ENCODE measurements around the gene SNAI1.
"Not testable (repeated sequence)": the region's sequence is repeated elsewhere in the genome, so short reads cannot be mapped to it uniquely, and the experiment has no call there.

Gene SNAI1

DNA sequence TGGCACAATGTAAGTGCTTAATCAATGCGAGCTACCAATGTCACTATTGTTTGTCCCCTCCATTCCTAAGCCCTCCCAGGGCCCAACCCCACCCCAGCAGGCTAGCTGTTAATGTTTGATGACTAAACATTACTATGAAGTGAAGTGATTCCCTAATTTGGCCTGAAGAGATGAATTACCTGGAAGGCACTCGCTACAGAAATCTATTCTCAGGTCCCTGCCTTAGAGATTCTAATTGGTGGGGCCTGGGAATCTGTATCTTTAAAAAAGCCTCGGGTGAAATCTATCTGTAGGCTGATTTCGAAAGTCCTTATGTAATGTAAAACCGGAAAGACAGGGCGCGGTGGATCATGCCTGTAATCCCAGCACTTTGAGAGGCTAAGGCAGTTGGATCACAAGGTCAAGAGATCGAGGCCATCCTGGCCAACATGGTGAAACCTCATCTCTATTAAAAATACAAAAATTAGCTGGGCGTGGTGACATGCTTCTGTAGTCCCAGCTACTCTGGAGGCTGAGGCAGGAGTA lies 16.9 kb upstream of the SNAI1 start:
- Histone ChIP-seq H3K27ac (no peak overlapping the region), H3K4me3 (no peak overlapping the region)
- no peak for DNase-seq (ENCODE audit: low spot score)
- TF ChIP-seq, protein P1, sequence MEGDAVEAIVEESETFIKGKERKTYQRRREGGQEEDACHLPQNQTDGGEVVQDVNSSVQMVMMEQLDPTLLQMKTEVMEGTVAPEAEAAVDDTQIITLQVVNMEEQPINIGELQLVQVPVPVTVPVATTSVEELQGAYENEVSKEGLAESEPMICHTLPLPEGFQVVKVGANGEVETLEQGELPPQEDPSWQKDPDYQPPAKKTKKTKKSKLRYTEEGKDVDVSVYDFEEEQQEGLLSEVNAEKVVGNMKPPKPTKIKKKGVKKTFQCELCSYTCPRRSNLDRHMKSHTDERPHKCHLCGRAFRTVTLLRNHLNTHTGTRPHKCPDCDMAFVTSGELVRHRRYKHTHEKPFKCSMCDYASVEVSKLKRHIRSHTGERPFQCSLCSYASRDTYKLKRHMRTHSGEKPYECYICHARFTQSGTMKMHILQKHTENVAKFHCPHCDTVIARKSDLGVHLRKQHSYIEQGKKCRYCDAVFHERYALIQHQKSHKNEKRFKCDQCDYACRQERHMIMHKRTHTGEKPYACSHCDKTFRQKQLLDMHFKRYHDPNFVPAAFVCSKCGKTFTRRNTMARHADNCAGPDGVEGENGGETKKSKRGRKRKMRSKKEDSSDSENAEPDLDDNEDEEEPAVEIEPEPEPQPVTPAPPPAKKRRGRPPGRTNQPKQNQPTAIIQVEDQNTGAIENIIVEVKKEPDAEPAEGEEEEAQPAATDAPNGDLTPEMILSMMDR (IDR thresholded peaks at IDR 0.05) = no peak

- H3K27ac ChIP-seq = no peak overlapping the region
- TF ChIP-seq, protein P1 (IDR thresholded peaks at IDR 0.05) = no peak
- no peak for DNase-seq (ENCODE audit: low spot score)
- no peak overlapping the region for H3K4me3 ChIP-seq
Measured at GRCh38 chr20:49966861-49967260, 15.9 kb upstream of the SNAI1 start.

- TF ChIP-seq, protein P1 (IDR thresholded peaks at IDR 0.05) = no peak
- no peak for DNase-seq (ENCODE audit: low spot score)
- Histone ChIP-seq H3K4me3 (no peak overlapping the region), H3K27ac (no peak overlapping the region)
Measured at GRCh38 chr20:49969234-49969633, 13.5 kb upstream of the SNAI1 start.

DNA sequence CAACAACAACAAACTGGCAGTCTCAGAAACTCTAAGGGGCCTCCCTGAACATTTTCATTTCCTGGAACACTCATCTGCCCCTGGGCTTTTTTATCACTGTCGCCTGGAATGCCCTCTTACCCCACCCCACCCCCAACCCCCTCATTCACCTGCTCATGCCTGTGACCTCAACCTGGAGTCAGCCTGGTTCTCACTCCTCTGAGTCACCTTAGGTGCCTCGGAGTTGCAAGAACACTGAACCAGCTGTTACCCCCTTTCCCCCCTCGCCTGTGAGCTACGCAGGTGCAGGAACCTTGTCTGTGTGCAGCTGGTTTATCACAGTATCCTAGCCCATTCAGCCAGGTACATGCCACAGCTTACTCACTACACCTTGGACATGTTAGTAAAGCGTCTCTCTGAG lies 12.8 kb upstream of the SNAI1 start:
- no peak for DNase-seq (ENCODE audit: low spot score)
- no peak overlapping the region for H3K27ac ChIP-seq
- no peak overlapping the region for H3K4me3 ChIP-seq
- TF ChIP-seq, protein P1 (IDR thresholded peaks at IDR 0.05) = no peak

DNA sequence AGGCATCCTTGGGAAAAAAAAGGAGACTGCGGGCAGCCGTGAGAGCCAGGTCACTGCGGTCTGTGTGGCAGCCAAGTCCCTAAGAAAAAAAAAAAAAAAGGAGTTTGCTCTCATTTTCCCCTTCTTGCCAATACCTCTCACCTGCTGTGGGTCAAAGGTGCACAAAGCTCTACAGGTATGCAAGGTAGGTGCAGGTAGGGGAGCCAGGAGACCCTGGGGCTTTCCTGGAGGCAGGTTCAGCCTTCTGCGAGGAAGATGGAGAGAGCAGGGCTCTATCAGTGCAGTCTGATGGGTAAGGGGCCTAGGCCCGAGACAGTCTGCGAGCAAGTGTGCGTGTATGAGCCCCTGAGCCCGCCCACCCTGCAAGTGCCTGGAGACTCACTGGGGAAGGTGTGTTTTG lies 12.3 kb upstream of the SNAI1 start:
- Histone ChIP-seq H3K4me3 (no peak overlapping the region), H3K27ac (no peak overlapping the region)
- DNase-seq (ENCODE audit: low spot score) = no peak
- TF ChIP-seq, protein P1 (IDR thresholded peaks at IDR 0.05) = no peak

DNA sequence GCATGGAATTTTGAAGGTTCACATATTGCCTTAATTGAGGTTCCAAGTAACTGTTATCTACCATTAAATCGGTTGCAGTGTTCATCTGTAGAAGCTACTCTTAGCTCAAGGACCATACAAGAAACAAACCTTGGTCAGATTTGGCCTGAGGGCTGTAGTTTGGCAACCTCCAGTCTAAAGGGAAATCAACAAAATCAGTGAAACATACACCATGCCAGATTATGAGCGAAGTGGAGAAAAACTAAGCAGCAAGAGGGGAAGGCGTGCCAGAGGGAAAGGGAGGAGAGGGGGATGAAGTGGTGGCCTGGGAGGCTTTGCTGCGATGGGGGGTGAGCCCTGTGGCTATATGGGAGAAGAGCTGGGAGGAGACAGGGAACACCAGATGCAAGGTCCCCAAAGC lies 8.8 kb upstream of the SNAI1 start:
- Histone ChIP-seq H3K4me3 (no peak overlapping the region), H3K27ac (no peak overlapping the region)
- no peak for DNase-seq (ENCODE audit: low spot score)
- TF ChIP-seq, protein P1 (IDR thresholded peaks at IDR 0.05) = no peak

- H3K4me3 ChIP-seq = no peak overlapping the region
- no peak for DNase-seq (ENCODE audit: low spot score)
- no peak overlapping the region for H3K27ac ChIP-seq
- TF ChIP-seq, protein P1 (IDR thresholded peaks at IDR 0.05) = no peak
Measured at GRCh38 chr20:49976542-49976941, 6.2 kb upstream of the SNAI1 start.

DNA sequence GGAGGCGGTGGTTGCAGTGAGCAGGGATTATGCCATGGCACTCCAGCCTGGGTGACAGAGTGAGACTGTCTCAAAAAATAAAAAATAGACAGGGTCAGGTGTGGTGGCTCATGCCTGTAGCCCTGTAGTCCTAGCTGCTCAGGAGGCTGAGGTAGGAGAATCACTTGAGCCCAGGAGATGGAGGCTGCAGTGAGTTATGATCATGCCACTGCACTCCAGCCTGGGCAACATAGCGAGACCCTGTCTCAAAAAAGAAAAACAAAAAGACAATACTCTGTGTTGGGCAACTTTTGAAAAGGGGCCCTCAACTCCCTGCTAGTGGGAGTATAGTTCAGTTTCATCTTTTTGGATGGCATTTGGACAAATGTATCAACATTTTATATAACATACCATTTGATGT lies 5.0 kb upstream of the SNAI1 start:
- not testable (repeated sequence) for H3K4me3 ChIP-seq; DNase-seq (ENCODE audit: low spot score); H3K27ac ChIP-seq

Measured in coronary artery (tissue), 2 donors.